GM03348 (cell line): ENCODE data around the gene WLS.
A peak's percentile ranks its signal among the peaks of the same experiment; 100 is the strongest.
"Not testable (repeated sequence)": the region's sequence is repeated elsewhere in the genome, so short reads cannot be mapped to it uniquely, and the experiment has no call there.

Source experiments
- DNase-seq: peaks from one replicate; pipeline ENCODE4 v3.0.0; 2012; ENCODE audit warnings: low spot score

WLS gene

DNA sequence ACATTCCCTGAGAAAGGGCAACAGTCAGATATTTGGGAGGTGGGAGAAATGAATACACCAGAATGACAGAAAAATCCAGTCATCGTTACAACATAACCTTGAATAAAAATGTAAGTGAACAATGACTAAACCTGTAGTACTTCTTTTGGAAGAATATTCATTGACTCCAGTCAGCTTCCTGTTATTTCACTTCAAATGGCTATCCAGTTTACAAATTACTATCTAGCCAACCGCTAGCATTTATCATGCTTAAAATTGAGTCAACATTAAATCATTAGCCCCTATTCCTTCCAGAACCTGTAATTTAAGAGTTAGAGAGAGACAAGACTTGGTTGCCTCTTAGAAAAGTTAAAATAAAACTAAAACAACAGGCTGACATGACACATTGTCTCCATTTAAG is 33.6 kb downstream of the WLS start:
- peak; percentile 28 for DNase-seq

DNA sequence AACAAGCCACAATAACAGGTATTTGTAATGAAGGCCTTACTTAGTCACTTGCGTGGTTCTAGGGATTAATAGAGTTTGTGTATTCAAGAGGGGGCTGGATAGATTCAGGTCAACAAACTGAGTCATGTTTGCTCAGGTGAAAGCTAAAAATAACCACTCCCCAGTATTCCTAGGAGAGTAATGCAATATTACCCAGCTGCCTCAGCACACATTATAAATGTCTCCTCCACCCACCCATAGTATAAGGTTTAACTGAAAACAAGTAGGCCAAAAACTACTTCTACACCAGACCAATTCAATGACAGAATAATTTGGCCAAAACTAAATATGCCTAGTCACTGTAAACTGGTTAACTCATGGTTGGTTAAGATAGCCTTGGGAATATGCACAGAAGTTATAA is 34.4 kb downstream of the WLS start:
- DNase-seq, result no peak

DNA sequence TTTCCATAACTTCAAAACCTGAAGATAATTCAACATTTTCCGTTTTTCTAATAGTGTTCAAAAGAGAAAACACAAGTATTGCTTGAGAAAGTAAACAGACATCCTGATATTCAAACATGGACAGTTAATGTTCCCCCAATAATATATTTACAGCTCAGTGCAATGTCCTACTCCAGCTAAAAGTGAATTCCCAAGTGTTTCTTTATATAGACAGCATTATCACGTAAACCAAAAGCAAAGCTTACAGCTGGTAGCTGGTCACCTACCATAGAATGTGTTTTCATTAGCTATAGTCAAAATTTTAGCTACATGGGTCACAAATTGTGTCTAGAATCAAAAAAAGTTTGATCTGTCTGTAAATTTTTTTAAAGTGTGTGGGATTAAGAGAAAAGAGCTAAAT is 34.9 kb downstream of the WLS start:
- DNase-seq, result no peak

GRCh38 chr1:68196676-68197075 is 35.6 kb downstream of the WLS start:
- DNase-seq, result no peak

DNA sequence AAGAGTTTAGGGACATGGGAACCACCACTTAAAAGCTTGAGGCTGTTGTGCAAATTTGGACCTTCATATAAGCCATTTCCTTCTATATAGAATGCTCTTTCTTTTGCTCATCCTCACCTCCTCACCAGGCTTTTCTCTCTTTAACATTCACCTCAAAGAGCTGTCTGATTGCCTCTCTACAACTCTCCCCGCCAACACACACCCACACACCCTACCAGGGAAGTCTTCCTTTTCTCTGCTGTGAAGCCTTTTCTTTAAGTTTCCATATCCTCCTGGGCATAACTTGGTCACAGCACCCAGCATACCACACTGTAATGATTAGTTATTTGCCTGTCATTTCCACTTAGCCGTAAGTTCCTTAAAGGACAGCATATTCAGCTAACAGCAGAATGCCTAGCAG is 40.6 kb downstream of the WLS start:
- no peak for DNase-seq

GRCh38 chr1:68188644-68189340 is 43.5 kb downstream of the WLS start:
- no peak for DNase-seq

DNA sequence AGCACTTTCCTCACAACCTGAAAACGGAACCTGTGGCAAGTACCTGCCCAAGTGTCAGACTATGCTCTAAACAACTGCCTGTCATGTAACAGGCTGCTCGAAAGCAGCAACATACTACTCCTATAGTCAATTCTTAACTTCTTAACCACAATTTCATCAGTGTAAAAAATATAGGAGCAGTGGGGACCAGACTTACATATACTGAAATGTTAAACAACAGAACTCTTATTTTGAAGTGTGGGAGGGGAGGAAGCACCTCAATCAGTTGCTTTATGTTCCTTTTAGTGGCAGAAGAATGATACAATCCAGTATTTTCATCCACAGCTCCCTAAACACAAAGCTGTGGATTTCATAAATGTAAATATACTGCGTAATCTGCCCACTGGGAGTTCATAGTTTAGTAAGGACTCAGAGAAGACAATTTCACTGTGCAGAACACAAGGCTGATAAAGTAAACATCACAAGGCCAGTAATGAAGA is 44.2 kb downstream of the WLS start:
- DNase-seq, result no peak

DNA sequence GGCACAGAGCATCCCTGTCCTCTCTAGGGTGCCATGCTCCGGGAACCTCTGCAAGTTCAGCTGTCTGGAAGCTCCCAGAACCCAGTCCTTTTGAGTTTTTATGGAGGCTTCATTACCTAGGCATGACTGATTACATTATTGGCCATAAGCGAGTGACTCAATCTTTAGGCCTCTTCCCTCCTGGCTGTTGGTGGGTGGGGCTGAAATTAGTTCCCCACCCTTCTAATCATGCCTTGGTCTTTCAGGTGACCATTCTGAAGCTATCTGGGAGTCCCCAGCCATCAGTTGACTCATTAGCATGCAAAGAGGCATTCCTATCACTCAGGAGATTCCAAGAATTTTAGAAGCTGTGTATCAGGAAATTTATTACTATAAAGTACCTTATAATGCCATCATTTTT is 46.6 kb downstream of the WLS start:
- DNase-seq, result no peak

- no peak for DNase-seq
Observed at GRCh38 chr1:68183895-68184294, 48.4 kb downstream of the WLS start.

DNA sequence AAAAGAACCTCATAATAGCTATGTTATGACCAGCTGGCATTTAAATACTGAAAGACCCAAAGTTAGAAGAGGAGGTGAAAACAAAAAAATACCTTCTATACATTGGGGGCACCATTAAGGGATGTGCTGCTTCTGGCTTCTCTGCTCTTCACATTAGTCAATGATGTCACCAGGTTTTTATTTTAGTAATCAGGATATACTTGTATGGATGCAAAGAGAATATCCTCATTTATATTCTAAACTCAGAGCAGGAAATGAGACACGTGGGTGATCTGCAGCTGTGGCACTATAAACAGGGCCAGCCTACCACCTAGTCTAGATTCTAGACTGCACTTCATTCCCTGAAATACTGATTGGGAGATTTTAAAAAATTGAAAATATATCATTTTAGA is 51.2 kb downstream of the WLS start:
- DNase-seq, result no peak

DNA sequence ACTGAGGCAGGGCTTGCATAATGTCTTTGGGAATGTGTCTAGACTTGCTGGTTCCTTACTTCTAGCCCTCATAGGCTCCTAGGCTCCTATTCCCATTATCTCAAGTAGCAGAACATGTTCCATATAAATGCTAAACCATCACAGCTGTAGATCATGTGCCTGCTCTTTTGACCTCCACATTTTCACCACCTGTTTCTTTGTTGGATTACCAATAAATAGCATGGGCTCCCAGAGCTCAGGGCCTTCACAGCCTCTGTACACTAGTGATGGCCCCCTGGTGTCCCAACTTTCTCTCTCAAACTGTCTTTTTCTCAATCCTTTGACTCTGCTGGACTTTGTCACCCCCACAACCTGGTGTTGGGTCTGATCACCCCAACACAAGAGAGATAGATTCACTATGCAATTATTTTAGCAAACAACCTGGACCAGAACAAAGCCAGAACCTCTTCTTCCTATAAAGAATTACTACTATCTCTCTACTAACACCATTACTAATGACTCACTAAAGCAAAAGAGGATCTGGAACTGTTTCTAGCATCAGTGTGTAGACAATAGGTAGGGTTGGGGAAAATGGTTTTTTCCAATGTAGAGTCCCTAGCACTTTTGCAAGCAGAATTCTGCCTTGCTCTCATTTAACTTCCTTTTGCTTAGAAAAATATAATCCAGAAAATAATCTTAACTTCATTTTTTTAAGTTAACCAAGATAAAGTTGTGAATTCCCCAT is 51.7 kb downstream of the WLS start:
- DNase-seq, result no peak

DNA sequence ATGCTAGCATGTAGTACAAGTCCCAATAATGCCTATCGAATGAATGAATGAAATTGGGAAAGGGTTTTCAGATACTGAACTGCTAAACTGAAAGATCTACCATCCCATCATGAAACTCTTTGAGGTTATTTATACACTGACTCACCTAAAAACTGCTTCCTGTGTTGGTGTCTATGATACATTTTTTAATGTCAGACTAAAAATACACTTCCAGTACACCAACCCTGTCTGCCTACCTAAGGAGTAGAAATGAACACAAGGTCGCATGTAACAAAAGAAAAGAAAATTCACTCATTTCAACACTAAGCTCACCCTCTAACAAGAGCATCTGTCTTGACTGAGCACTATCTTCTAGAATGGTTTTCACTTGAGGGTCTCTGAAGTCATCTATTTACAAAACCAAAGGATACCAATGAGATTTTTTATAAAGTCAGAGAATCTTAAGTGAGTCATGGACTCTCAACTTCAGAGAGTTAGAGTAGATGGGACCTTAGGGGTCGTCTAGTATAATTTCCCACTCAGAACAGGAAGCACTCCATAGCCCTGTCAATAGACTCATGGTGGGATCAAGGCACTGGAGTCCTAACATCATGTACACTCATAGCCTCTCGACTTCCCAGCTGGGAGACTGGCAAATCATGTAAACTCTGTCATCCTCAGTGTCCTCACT is 53.4 kb downstream of the WLS start:
- DNase-seq, result no peak

GRCh38 chr1:68175621-68176398 is 56.5 kb downstream of the WLS start:
- no peak for DNase-seq

GRCh38 chr1:68174738-68175113 is 57.6 kb downstream of the WLS start:
- no peak for DNase-seq

DNA sequence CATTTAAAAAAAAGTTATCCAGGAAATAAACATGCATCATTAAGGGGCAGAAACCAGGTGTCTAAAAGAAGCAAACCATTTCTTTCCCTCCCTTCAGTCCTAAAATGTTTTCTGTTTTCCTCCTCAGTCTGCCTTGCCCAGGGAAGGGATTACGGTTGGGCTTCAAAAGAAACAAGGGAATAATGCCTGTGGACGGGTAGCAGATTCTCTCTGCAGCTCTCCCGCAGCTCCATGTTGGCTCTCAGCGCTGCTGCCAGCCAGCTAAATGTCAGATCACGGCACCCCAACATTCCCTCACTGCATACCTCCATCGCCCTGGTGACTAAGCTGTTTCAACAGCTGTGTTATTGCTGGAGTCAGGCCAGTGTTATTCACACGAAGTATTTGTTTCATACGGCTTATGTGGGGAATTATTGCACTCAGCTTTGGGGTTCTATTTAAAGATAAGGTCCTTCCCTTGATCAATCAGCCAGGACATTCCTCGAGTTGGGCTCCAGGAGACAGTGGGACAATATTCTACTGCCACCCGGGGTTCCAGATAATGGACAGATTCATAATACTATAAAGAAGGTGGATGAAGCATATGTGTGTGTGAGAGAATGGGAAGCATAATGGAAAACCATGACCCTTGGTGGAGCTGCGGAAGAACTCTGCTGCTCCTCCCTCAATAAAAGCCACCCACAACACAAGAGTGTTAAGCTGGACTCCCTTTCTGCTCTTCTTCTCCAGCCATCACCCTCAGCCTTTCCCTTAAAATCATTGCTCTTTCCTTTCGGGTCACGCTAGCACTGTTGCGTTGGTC is 58.2 kb downstream of the WLS start:
- peak; percentile 84 for DNase-seq

GRCh38 chr1:68173283-68173935 is 58.9 kb downstream of the WLS start:
- no peak for DNase-seq

GRCh38 chr1:68171795-68172194 is 60.5 kb downstream of the WLS start:
- not testable (repeated sequence) for DNase-seq

DNA sequence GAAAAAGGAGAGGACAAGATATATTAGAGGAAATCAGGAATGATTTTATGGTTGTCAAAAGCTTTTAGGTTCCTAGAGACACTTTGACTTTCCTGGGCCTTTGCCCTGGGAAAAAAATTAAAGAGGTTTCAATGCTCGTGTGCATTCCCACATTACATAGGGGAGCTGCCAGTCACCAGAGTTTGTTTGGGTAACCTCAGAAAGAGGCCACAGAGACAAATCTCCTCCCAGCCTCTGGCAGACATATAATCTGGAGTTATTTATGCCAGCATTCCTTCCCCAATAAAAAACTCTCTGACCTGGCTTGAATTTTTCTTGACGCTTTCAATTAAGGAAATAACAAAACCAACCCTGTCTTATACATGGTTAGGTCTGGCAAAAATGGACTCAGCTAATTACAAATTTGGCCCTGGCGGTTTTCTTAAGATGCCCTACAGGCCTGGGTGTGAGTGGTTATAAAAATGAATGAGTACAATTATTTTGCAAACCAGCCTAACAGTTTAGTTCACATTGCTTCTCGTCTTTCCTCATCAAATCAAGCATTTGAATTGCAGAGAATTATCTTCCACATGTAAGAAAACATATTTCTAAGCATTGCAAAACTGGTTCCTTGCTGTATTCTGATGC is 63.7 kb downstream of the WLS start:
- DNase-seq, result no peak

DNA sequence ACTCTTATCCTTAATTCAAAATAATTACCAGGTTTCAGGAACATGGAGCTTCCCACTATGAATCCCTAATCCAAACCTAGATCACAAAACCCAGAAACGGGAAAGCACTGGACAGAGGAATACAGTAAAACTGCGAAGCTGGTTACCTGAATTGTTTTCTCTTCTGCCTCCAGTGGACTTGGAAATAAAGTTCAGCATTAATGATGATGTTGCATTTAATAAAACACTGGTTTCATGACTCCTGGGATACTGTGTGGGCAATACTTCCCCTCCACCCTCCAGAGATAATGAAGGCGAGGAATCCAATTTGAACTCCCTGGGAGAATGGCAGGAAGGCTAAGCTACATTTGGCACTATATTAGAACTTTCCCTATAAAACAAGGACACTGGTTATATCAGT is 65.1 kb downstream of the WLS start:
- no peak for DNase-seq

GRCh38 chr1:68166348-68166747 is 66.0 kb downstream of the WLS start:
- DNase-seq, result no peak

DNA sequence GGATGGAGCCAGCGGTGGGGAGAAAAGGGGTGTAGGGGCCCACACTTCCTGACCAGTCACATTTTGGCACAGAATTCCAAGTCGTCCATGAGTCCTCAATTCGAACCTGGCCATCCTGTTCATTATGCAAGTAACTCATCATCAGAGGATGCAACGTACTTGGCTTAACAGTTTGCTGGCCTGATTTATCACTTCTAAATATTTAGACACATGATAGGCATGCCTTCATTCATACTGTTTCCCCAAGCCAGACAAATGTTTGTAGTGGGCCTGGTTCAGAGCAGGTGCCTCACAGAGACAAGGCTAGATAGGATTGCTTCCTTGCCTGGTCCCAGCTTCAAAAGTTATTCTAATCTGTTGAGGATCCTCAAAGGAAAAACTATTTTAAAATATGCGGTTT is 66.7 kb downstream of the WLS start:
- DNase-seq, result no peak
